ENCODE measurements around the gene RNF123.

DNA sequence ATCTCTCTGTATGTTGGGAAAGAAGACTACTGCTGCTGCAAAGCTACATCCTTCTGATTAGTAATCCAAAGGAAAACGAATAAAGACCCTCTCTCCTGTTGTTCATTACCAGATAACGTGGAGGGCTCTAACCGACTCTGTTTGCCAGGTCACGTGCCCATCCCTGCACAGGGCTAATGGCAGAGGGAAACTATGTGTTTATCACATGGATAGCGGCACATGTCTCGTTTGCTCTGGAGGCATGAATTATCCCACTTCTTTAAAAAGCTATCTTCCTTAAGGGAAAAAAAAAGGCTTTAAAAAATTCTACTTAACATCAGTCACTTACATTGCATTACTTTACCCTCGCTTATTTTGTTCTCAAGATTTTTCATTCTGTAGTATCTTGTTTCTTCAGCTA is 48.1 kb upstream of the RNF123 start:
- TF ChIP-seq POLR2A (IDR thresholded peaks at IDR 0.05; ENCODE audit: extremely low read depth, insufficient read length): no peak
- TF ChIP-seq, protein P1, sequence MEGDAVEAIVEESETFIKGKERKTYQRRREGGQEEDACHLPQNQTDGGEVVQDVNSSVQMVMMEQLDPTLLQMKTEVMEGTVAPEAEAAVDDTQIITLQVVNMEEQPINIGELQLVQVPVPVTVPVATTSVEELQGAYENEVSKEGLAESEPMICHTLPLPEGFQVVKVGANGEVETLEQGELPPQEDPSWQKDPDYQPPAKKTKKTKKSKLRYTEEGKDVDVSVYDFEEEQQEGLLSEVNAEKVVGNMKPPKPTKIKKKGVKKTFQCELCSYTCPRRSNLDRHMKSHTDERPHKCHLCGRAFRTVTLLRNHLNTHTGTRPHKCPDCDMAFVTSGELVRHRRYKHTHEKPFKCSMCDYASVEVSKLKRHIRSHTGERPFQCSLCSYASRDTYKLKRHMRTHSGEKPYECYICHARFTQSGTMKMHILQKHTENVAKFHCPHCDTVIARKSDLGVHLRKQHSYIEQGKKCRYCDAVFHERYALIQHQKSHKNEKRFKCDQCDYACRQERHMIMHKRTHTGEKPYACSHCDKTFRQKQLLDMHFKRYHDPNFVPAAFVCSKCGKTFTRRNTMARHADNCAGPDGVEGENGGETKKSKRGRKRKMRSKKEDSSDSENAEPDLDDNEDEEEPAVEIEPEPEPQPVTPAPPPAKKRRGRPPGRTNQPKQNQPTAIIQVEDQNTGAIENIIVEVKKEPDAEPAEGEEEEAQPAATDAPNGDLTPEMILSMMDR (IDR thresholded peaks at IDR 0.05; ENCODE audit: low read depth, low read length): no peak
- TF ChIP-seq, protein P2, sequence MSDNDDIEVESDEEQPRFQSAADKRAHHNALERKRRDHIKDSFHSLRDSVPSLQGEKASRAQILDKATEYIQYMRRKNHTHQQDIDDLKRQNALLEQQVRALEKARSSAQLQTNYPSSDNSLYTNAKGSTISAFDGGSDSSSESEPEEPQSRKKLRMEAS (IDR thresholded peaks at IDR 0.05; ENCODE audit: low read depth, low read length): no peak

Data from NB4 (cell line).